A673 (cell line): ENCODE measurements around the gene ZNF446. TPM values are rescaled to one million over a fixed set of nuclear protein-coding genes. Genes with fewer than 3 reads are reported as not detected.
A peak's percentile ranks its signal among the peaks of the same experiment; 100 is the strongest.

Source experiments
- BruUV-seq: library from RNA; stranded (reverse); fragments of 400-500 nt; replicated peaks from 2 replicates; lab custom pipeline; 2021; lab: Mats Ljungman, UMichigan
- CTCF ChIA-PET: fragments of 300-600 bp; sonication (Branson Sonifier 250); formaldehyde crosslinking; loops from one replicate; lab custom pipeline; 2022; ENCODE audit warnings: antibody characterized with exemption; lab: Charles Lee
- POLR2A ChIA-PET: fragments of 300-600 bp; sonication (Branson Sonifier 250); formaldehyde crosslinking; loops from one replicate; lab custom pipeline; 2022; ENCODE audit warnings: antibody characterized with exemption; ENCODE audit not compliant: low non-redundant PET; lab: Charles Lee
- DNase-seq: peaks from one replicate; pipeline ENCODE4 v3.0.0-alpha.2; 2015; ENCODE audit warnings: low spot score
- H3K27ac ChIP-seq: fragments of 200-600 bp; sonication (generic); 2 replicates; pipeline ENCODE4 v1.5.1; 2016; ENCODE audit warnings: mixed run types, low read depth, mild to moderate bottlenecking, mixed read lengths, antibody characterized with exemption, low read length; ENCODE audit not compliant: poor library complexity, severe bottlenecking
- H3K27me3 ChIP-seq: fragments of 200-600 bp; sonication (generic); replicated peaks from 2 replicates; pipeline ENCODE4 v1.6.1; 2017; ENCODE audit warnings: mixed run types, low read depth, mild to moderate bottlenecking, mixed read lengths, antibody characterized with exemption, low read length; ENCODE audit not compliant: insufficient read depth, poor library complexity
- H3K36me3 ChIP-seq: fragments of 200-600 bp; sonication (generic); 2 replicates; pipeline ENCODE4 v1.6.1; 2016; ENCODE audit warnings: mixed run types, mild to moderate bottlenecking, mixed read lengths, antibody characterized with exemption, low read length; ENCODE audit not compliant: insufficient read depth, poor library complexity, severe bottlenecking
- H3K4me1 ChIP-seq: fragments of 200-600 bp; sonication (generic); 2 replicates; pipeline ENCODE4 v1.6.1; 2017; ENCODE audit warnings: mixed run types, mild to moderate bottlenecking, mixed read lengths, antibody characterized with exemption, low read length; ENCODE audit not compliant: insufficient read depth, poor library complexity, severe bottlenecking
- H3K4me3 ChIP-seq: fragments of 200-600 bp; sonication (generic); 2 replicates; pipeline ENCODE4 v1.5.1; 2016; ENCODE audit warnings: low read depth, mixed run types, mild to moderate bottlenecking, mixed read lengths, low read length; ENCODE audit not compliant: poor library complexity, severe bottlenecking
- H3K9me3 ChIP-seq: fragments of 200-600 bp; sonication (generic); 2 replicates; pipeline ENCODE4 v1.6.1; 2016; ENCODE audit warnings: mixed run types, low read depth, mild to moderate bottlenecking, mixed read lengths, antibody characterized with exemption, low read length; ENCODE audit not compliant: poor library complexity, severe bottlenecking
- EZH2 ChIP-seq: fragments of 200-600 bp; sonication (generic); IDR thresholded peaks from 2 replicates; pipeline ENCODE4 v1.6.1; 2017; ENCODE audit warnings: borderline replicate concordance, low read depth, mild to moderate bottlenecking, mixed read lengths, antibody characterized with exemption, low read length; ENCODE audit not compliant: poor library complexity, severe bottlenecking
- intact Hi-C: fragments of 100-400 bp; cut with micrococcal nuclease; formaldehyde crosslinking; loops from one replicate; pipeline ENCODE4 v1.10.0; 2022; ENCODE audit not compliant: unreplicated experiment
- total RNA-seq: library from RNA; stranded (reverse); gene quantifications from 2 replicates; pipeline ENCODE4 v1.2.3, GENCODE V29; 2021
- TF ChIP-seq, protein P1 (sequence below): fragments of 300-800, 200-600 bp; sonication (generic); conservative IDR thresholded peaks from 2 replicates; pipeline ENCODE4 v1.5.1; 2017; ENCODE audit warnings: low read depth, mild to moderate bottlenecking, antibody characterized with exemption, low read length, moderate library complexity, mixed read lengths

Gene ZNF446
- total RNA-seq, 1 experiment from 2014 or later: 7.7 TPM

DNA sequence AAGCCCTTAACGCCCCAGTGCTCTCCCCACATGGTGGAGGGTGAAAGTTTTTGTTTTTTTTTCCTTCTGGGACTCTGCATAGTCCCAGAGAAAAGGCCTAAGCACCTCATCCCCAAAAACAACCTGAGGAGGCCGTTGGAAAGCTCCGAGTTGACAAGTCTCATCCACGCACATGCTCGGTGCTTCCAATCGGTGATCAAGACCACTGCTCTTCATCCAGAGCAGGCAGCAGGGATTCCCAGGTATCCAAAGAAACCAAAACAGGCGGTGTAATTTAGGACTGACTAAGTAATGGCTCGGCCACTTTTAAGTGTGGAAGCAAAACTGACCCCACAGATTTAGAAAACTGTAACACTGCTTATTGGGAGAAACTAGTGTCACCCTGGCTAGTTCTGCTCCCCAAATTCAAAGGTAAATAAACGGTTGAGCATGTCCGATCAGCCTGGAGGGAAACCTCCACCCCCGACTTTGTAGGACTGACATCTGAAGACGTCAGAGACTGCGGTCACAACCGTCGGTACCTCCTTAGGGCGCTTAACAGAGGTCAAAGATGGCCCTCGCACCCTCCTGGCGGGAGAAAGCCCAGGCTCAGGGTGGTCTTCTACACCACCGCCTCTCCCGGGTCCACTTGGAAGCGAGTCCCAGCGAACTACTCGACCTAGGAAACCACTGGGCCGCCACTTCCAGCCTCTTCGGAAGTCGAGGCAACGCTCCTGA is 997 bp upstream of the ZNF446 start:
- no peak for TF ChIP-seq EZH2
- no peak for DNase-seq
- peak overlapping the region; percentile 61 for H3K4me3 ChIP-seq
- ChIA-PET CTCF (interaction anchor here (1.0 kb wide), 1 partner anchor 44 kb away, joined by 3 read pairs; the partner anchor contains the start of gene ZBTB45), POLR2A (no interaction called here)
- H3K27me3 ChIP-seq: no peaks in the 10 kb centered on the region
- H3K36me3 ChIP-seq: no peaks in the 10 kb centered on the region
- no peaks in the 10 kb centered on the region for H3K9me3 ChIP-seq
- no TSS peak for BruUV-seq
- peak overlapping the region; percentile 84 for H3K27ac ChIP-seq
- peaks cover 6% of the 10 kb centered on the region for H3K4me1 ChIP-seq
- intact Hi-C loops: no loop called here

DNA sequence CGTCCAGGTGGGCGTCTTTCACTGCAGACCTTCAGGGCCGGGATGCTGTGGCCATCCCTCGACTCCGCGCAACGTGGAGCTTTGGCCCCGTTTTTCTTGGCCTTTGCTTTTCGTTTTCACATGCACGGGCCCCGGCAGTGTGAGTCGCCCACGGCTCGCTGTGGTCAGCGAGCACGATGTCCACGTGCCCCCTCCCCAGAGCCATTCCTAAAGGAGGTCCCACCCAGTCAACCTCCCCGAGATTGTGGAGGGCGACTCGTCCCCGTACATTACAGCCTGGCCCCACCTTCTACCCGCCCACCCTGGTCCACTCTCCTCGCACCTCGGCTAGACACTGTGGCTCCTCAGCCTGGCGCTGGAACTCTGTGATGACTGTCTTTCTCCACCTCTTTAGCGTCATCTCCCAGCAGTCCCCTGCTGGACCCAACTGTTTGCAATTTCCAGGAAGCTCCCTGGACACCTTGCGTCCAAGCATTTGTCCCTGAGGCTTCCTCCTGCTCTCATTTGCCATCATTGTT is 405 bp downstream of the ZNF446 start:
- Histone ChIP-seq H3K4me3 (peak overlapping the region; percentile 61), H3K27ac (peak overlapping the region; percentile 84), H3K36me3 (no peaks in the 10 kb centered on the region), H3K9me3 (no peaks in the 10 kb centered on the region), H3K4me1 (peaks cover 6% of the 10 kb centered on the region), H3K27me3 (no peaks in the 10 kb centered on the region)
- ChIA-PET CTCF (no interaction called here), POLR2A (no interaction called here)
- peak; percentile 22 for DNase-seq
- BruUV-seq: TSS peak; percentile 13
- TF ChIP-seq EZH2: no peak
- TF ChIP-seq, protein P1, sequence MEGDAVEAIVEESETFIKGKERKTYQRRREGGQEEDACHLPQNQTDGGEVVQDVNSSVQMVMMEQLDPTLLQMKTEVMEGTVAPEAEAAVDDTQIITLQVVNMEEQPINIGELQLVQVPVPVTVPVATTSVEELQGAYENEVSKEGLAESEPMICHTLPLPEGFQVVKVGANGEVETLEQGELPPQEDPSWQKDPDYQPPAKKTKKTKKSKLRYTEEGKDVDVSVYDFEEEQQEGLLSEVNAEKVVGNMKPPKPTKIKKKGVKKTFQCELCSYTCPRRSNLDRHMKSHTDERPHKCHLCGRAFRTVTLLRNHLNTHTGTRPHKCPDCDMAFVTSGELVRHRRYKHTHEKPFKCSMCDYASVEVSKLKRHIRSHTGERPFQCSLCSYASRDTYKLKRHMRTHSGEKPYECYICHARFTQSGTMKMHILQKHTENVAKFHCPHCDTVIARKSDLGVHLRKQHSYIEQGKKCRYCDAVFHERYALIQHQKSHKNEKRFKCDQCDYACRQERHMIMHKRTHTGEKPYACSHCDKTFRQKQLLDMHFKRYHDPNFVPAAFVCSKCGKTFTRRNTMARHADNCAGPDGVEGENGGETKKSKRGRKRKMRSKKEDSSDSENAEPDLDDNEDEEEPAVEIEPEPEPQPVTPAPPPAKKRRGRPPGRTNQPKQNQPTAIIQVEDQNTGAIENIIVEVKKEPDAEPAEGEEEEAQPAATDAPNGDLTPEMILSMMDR: no peak
- intact Hi-C loops: no loop called here

DNA sequence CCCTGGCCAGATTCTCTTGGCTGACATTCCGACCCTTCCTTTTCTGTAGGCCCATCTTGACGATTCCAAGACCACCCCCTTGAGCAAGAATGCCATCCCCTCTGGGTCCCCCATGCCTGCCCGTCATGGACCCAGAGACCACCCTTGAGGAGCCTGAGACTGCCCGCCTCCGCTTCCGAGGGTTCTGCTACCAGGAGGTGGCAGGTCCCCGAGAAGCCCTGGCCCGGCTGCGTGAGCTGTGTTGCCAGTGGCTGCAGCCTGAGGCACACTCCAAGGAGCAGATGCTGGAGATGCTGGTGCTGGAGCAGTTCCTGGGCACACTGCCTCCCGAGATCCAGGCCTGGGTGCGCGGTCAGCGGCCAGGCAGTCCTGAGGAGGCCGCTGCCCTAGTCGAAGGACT is 978 bp downstream of the ZNF446 start:
- TF ChIP-seq, protein P1: no peak
- no peak for TF ChIP-seq EZH2
- H3K36me3 ChIP-seq: no peaks in the 10 kb centered on the region
- peak overlapping the region; percentile 61 for H3K4me3 ChIP-seq
- ChIA-PET CTCF (no interaction called here), POLR2A (no interaction called here)
- peak overlapping the region; percentile 84 for H3K27ac ChIP-seq
- H3K9me3 ChIP-seq: no peaks in the 10 kb centered on the region
- DNase-seq: no peak
- intact Hi-C loops: no loop called here
- H3K27me3 ChIP-seq: no peaks in the 10 kb centered on the region
- peaks cover 6% of the 10 kb centered on the region for H3K4me1 ChIP-seq
- no TSS peak for BruUV-seq
